ENCODE measurements around the gene DERA.

DERA gene

GRCh38 chr12:15988983-15989755 lies 78.0 kb downstream of the DERA start:
- TF ChIP-seq, protein P1, sequence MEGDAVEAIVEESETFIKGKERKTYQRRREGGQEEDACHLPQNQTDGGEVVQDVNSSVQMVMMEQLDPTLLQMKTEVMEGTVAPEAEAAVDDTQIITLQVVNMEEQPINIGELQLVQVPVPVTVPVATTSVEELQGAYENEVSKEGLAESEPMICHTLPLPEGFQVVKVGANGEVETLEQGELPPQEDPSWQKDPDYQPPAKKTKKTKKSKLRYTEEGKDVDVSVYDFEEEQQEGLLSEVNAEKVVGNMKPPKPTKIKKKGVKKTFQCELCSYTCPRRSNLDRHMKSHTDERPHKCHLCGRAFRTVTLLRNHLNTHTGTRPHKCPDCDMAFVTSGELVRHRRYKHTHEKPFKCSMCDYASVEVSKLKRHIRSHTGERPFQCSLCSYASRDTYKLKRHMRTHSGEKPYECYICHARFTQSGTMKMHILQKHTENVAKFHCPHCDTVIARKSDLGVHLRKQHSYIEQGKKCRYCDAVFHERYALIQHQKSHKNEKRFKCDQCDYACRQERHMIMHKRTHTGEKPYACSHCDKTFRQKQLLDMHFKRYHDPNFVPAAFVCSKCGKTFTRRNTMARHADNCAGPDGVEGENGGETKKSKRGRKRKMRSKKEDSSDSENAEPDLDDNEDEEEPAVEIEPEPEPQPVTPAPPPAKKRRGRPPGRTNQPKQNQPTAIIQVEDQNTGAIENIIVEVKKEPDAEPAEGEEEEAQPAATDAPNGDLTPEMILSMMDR (conservative IDR thresholded peaks at IDR 0.05; ENCODE audit: low read depth, low read length): no peak
- H3K4me3 ChIP-seq (ENCODE audit: low read depth, low read length): no peak overlapping the region
- no peak for DNase-seq (ENCODE audit: low read depth)

DNA sequence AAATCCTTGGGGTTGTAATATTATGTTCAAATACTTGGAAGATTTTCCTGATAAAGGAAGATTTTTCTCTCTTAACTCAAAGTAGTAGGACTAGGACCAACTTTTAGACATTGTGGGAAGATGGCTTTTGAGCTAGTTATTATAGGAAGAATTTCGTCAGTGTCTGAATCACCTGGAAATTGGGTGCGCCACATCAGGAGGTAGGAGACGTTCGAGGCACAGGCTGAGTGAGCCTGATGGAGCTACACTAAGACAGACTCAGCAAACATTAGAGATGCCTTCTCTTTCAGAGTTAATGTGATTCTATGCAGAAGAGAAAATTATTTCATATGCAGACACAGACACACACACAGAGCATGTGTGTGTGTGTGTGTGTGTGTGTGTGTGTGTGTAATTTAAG lies 84.7 kb downstream of the DERA start:
- DNase-seq (ENCODE audit: low read depth): no peak
- no peak overlapping the region for H3K4me3 ChIP-seq (ENCODE audit: low read depth, low read length)
- TF ChIP-seq, protein P1 (conservative IDR thresholded peaks at IDR 0.05; ENCODE audit: low read depth, low read length): no peak

GRCh38 chr12:15996254-15996653 lies 85.1 kb downstream of the DERA start:
- DNase-seq (ENCODE audit: low read depth): peak; percentile 69
- H3K4me3 ChIP-seq (ENCODE audit: low read depth, low read length): no peak overlapping the region
- TF ChIP-seq, protein P1 (conservative IDR thresholded peaks at IDR 0.05; ENCODE audit: low read depth, low read length): peak; percentile 27

GRCh38 chr12:15996948-15997347 lies 85.8 kb downstream of the DERA start:
- DNase-seq (ENCODE audit: low read depth): no peak
- no peak overlapping the region for H3K4me3 ChIP-seq (ENCODE audit: low read depth, low read length)
- TF ChIP-seq, protein P1 (conservative IDR thresholded peaks at IDR 0.05; ENCODE audit: low read depth, low read length): no peak

GRCh38 chr12:15997910-15998309 lies 86.8 kb downstream of the DERA start:
- TF ChIP-seq, protein P1 (conservative IDR thresholded peaks at IDR 0.05; ENCODE audit: low read depth, low read length): no peak
- no peak overlapping the region for H3K4me3 ChIP-seq (ENCODE audit: low read depth, low read length)
- peak; percentile 42 for DNase-seq (ENCODE audit: low read depth)

DNA sequence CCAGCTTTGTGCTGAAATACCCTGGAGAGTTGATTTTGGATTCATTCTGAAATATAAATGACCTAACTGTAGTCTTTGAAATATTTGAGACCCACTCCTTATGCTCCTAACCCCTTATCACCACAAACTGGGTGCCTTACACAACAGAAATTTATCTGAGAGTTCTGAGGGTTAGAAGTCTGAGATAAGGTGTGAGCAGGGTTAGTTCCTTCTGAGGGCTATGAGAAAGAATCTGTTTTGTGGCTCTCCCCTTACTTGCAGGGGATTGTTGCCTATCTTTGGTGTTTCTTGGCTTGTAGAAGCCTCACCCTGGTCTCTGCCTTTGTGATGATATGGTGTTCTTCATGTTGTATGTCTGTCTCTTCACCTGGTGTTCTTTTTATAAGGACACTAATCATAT lies 91.7 kb downstream of the DERA start:
- H3K4me3 ChIP-seq (ENCODE audit: low read depth, low read length): no peak overlapping the region
- TF ChIP-seq, protein P1 (conservative IDR thresholded peaks at IDR 0.05; ENCODE audit: low read depth, low read length): no peak
- DNase-seq (ENCODE audit: low read depth): no peak

DNA sequence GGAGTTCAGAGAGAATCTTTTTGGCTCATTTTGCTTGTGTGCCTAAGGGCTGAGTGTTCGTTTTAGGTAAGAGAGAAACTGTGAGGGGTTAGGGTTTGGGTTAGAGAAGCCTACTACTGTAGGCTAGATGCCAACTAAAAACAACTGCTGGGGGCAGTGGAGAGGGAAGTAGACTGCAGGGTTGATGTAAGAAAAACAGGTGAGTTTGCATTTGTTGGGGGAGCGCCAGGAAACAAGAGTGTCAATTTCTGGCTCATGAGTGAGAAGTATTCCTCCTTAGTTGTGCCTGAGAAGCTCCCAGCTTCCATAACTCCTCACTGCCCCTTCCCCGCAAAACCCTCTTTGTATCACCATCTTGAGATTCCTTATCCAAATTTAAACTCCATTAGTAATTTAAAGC lies 92.3 kb downstream of the DERA start:
- DNase-seq (ENCODE audit: low read depth): no peak
- TF ChIP-seq, protein P1 (conservative IDR thresholded peaks at IDR 0.05; ENCODE audit: low read depth, low read length): no peak
- H3K4me3 ChIP-seq (ENCODE audit: low read depth, low read length): no peak overlapping the region
